Measurements from ENCODE around the gene PFN1.

PFN1 gene

GRCh38 chr17:4974115-4974670 lies 25.9 kb upstream of the PFN1 start:
- no peak for DNase-seq
- Histone ChIP-seq H3K36me3 (ENCODE audit: control insufficient read depth, insufficient read depth, low read length) (no peaks in the 10 kb centered on the region), H3K4me2 (ENCODE audit: low read length) (no peak overlapping the region)

DNA sequence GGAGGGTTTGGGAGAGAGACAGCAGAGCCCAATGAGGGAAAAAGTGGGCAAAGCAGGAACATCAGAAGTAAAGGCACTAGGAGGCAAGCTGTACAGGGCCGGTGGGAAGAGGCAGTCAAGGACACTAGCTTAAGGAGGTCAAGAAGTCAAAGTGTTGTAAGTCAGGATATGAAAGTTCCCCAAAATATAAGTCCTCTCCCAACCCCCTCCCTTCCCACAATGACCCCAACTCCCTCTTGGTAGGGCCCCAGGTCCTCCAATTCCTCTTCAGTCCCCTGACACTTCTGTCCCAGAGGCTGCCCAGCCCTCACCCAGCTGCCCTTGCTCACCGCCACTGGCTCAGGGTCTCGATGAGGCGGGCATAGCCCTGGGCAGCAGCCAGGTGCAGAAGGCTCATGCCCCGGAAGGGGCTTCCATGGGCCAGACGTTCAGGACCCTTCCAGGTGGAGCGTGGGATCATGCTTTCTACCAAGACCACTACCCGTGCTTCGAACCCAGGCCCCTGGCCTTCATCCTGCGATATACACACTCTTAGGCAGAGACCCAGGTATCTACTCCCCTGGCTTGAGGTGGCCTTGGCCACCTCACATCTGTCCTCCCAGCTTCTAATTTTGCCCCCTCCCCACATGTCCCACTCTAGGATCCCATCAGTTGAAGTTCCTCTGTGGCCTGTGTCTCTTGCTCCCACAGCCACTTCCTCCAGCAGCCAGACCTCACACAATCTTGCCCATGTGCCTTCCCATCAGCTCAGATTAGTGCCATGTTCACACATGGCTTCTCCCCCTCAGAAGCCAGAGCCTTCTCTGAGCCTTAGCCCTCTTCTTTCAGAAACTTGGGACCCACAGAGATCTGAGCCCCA lies 25.2 kb upstream of the PFN1 start:
- Histone ChIP-seq H3K27ac (ENCODE audit: low read depth, low read length) (no peak overlapping the region), H3K23ac (ENCODE audit: low read length) (no peak overlapping the region), H3K36me3 (ENCODE audit: control insufficient read depth, insufficient read depth, low read length) (no peaks in the 10 kb centered on the region), H2BK15ac (replicated peaks; ENCODE audit: low read depth) (no peak overlapping the region), H3K4me1 (ENCODE audit: control insufficient read depth, low read depth, low read length) (peaks cover 2% of the 10 kb centered on the region), H3K4me2 (ENCODE audit: low read length) (no peak overlapping the region), H3K4ac (ENCODE audit: low read depth, low read length) (no peak overlapping the region), H4K8ac (ENCODE audit: low read depth, low read length) (no peak overlapping the region), H3K56ac (ENCODE audit: low read length) (no peak overlapping the region), H3K18ac (ENCODE audit: low read length) (no peak overlapping the region), H3K79me1 (ENCODE audit: low read length) (peaks cover 6% of the 10 kb centered on the region), H2BK5ac (ENCODE audit: low read length) (no peak overlapping the region), H2AK5ac (ENCODE audit: low read length) (no peak overlapping the region), H3K79me2 (ENCODE audit: control insufficient read depth, insufficient read depth, low read length) (peaks cover 3% of the 10 kb centered on the region), H2BK120ac (ENCODE audit: low read depth, low read length) (no peak overlapping the region), H3K9ac (ENCODE audit: low read length) (no peak overlapping the region), H4K5ac (ENCODE audit: low read length) (no peak overlapping the region), H3K4me3 (ENCODE audit: low read length) (no peak overlapping the region), H3K27me3 (ENCODE audit: insufficient read depth, low read length, poor library complexity) (no peaks in the 10 kb centered on the region)
- DNase-seq = no peak
- no CpG with 5 or more reads among the region's 10 CpGs for WGBS (ENCODE audit: extremely low coverage, insufficient coverage, low lambda C conversion rate)

More at GRCh38 chr17:4974115-4974670, 25.9 kb upstream of the PFN1 start:
- H3K56ac ChIP-seq (ENCODE audit: low read length) = no peak overlapping the region
- no peak overlapping the region for H3K9ac ChIP-seq (ENCODE audit: low read length)
- no peak overlapping the region for H3K23ac ChIP-seq (ENCODE audit: low read length)
- no peak overlapping the region for H3K4me3 ChIP-seq (ENCODE audit: low read length)
- peaks cover 2% of the 10 kb centered on the region for H3K4me1 ChIP-seq (ENCODE audit: control insufficient read depth, low read depth, low read length)
- H2BK15ac ChIP-seq (replicated peaks; ENCODE audit: low read depth) = no peak overlapping the region
- peaks cover 3% of the 10 kb centered on the region for H3K79me1 ChIP-seq (ENCODE audit: low read length)
- H2AK5ac ChIP-seq (ENCODE audit: low read length) = no peak overlapping the region
- H2BK120ac ChIP-seq (ENCODE audit: low read depth, low read length) = no peak overlapping the region
- no peak overlapping the region for H4K8ac ChIP-seq (ENCODE audit: low read depth, low read length)
- WGBS (ENCODE audit: extremely low coverage, insufficient coverage, low lambda C conversion rate) = no CpG with 5 or more reads among the region's 9 CpGs
- H2BK5ac ChIP-seq (ENCODE audit: low read length) = no peak overlapping the region
- H3K4ac ChIP-seq (ENCODE audit: low read depth, low read length) = no peak overlapping the region
- no peak overlapping the region for H4K5ac ChIP-seq (ENCODE audit: low read length)
- peaks cover 3% of the 10 kb centered on the region for H3K79me2 ChIP-seq (ENCODE audit: control insufficient read depth, insufficient read depth, low read length)
- H3K18ac ChIP-seq (ENCODE audit: low read length) = no peak overlapping the region
- no peaks in the 10 kb centered on the region for H3K27me3 ChIP-seq (ENCODE audit: insufficient read depth, low read length, poor library complexity)
- H3K27ac ChIP-seq (ENCODE audit: low read depth, low read length) = no peak overlapping the region

- H3K4me1 ChIP-seq (ENCODE audit: control insufficient read depth, low read depth, low read length) = peaks cover 2% of the 10 kb centered on the region
- no peak overlapping the region for H3K4me2 ChIP-seq (ENCODE audit: low read length)
- no peak overlapping the region for H4K8ac ChIP-seq (ENCODE audit: low read depth, low read length)
- H3K27me3 ChIP-seq (ENCODE audit: insufficient read depth, low read length, poor library complexity) = no peaks in the 10 kb centered on the region
- H2BK5ac ChIP-seq (ENCODE audit: low read length) = no peak overlapping the region
- H4K5ac ChIP-seq (ENCODE audit: low read length) = no peak overlapping the region
- H2BK120ac ChIP-seq (ENCODE audit: low read depth, low read length) = no peak overlapping the region
- no peak overlapping the region for H3K23ac ChIP-seq (ENCODE audit: low read length)
- H3K4ac ChIP-seq (ENCODE audit: low read depth, low read length) = no peak overlapping the region
- H3K36me3 ChIP-seq (ENCODE audit: control insufficient read depth, insufficient read depth, low read length) = no peaks in the 10 kb centered on the region
- H3K18ac ChIP-seq (ENCODE audit: low read length) = no peak overlapping the region
- peak overlapping the region; percentile 10 for H3K56ac ChIP-seq (ENCODE audit: low read length)
- no peak overlapping the region for H2BK15ac ChIP-seq (replicated peaks; ENCODE audit: low read depth)
- no peak overlapping the region for H3K27ac ChIP-seq (ENCODE audit: low read depth, low read length)
- H2AK5ac ChIP-seq (ENCODE audit: low read length) = no peak overlapping the region
- no peak overlapping the region for H3K9ac ChIP-seq (ENCODE audit: low read length)
- H3K79me1 ChIP-seq (ENCODE audit: low read length) = peaks cover 6% of the 10 kb centered on the region
- WGBS (ENCODE audit: extremely low coverage, insufficient coverage, low lambda C conversion rate) = no CpG with 5 or more reads among the region's 12 CpGs
- H3K79me2 ChIP-seq (ENCODE audit: control insufficient read depth, insufficient read depth, low read length) = peaks cover 3% of the 10 kb centered on the region
- DNase-seq = no peak
- no peak overlapping the region for H3K4me3 ChIP-seq (ENCODE audit: low read length)
Measured at GRCh38 chr17:4972752-4973151, 24.4 kb upstream of the PFN1 start.

- Histone ChIP-seq H3K4me3 (ENCODE audit: low read length) (no peak overlapping the region), H2AK5ac (ENCODE audit: low read length) (no peak overlapping the region), H3K23ac (ENCODE audit: low read length) (no peak overlapping the region), H3K56ac (ENCODE audit: low read length) (peak overlapping the region; percentile 10), H3K9ac (ENCODE audit: low read length) (no peak overlapping the region), H3K4ac (ENCODE audit: low read depth, low read length) (no peak overlapping the region), H3K27ac (ENCODE audit: low read depth, low read length) (no peak overlapping the region), H2BK5ac (ENCODE audit: low read length) (no peak overlapping the region), H3K79me1 (ENCODE audit: low read length) (peaks cover 6% of the 10 kb centered on the region), H3K36me3 (ENCODE audit: control insufficient read depth, insufficient read depth, low read length) (no peaks in the 10 kb centered on the region), H2BK15ac (replicated peaks; ENCODE audit: low read depth) (no peak overlapping the region), H3K4me2 (ENCODE audit: low read length) (no peak overlapping the region), H3K27me3 (ENCODE audit: insufficient read depth, low read length, poor library complexity) (no peaks in the 10 kb centered on the region), H3K79me2 (ENCODE audit: control insufficient read depth, insufficient read depth, low read length) (peaks cover 3% of the 10 kb centered on the region), H4K8ac (ENCODE audit: low read depth, low read length) (no peak overlapping the region), H4K5ac (ENCODE audit: low read length) (no peak overlapping the region), H2BK120ac (ENCODE audit: low read depth, low read length) (no peak overlapping the region), H3K18ac (ENCODE audit: low read length) (no peak overlapping the region), H3K4me1 (ENCODE audit: control insufficient read depth, low read depth, low read length) (peaks cover 2% of the 10 kb centered on the region)
- DNase-seq = no peak
- WGBS (ENCODE audit: extremely low coverage, insufficient coverage, low lambda C conversion rate) = no CpG with 5 or more reads among the region's 12 CpGs
Measured at GRCh38 chr17:4972322-4972721, 24.0 kb upstream of the PFN1 start.

DNA sequence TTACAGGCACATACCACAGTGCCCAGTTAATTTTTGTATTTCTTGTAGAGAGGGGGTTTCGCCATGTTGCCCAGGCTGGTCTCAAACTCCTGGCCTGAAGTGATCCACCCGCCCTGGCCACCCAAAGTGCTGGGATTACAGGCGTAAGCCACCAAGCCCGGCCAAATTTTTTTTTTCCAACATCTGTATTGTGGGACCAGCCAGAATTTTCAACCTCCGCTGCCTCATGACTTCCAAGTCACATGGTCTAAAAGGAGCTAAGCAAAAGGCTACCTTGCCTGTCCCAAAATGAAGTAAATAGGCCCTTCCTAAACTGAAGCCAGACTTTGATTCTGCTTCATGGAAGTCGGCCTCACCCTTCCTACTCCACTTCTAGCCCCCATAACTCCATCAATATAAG lies 23.5 kb upstream of the PFN1 start:
- peaks cover 6% of the 10 kb centered on the region for H3K79me1 ChIP-seq (ENCODE audit: low read length)
- H2BK5ac ChIP-seq (ENCODE audit: low read length) = no peak overlapping the region
- no peak overlapping the region for H2BK15ac ChIP-seq (replicated peaks; ENCODE audit: low read depth)
- DNase-seq = no peak
- H3K9ac ChIP-seq (ENCODE audit: low read length) = no peak overlapping the region
- H2BK120ac ChIP-seq (ENCODE audit: low read depth, low read length) = no peak overlapping the region
- peaks cover 3% of the 10 kb centered on the region for H3K79me2 ChIP-seq (ENCODE audit: control insufficient read depth, insufficient read depth, low read length)
- no CpG with 5 or more reads among the region's 6 CpGs for WGBS (ENCODE audit: extremely low coverage, insufficient coverage, low lambda C conversion rate)
- no peaks in the 10 kb centered on the region for H3K27me3 ChIP-seq (ENCODE audit: insufficient read depth, low read length, poor library complexity)
- no peak overlapping the region for H3K27ac ChIP-seq (ENCODE audit: low read depth, low read length)
- no peak overlapping the region for H3K4ac ChIP-seq (ENCODE audit: low read depth, low read length)
- H3K36me3 ChIP-seq (ENCODE audit: control insufficient read depth, insufficient read depth, low read length) = no peaks in the 10 kb centered on the region
- no peak overlapping the region for H3K18ac ChIP-seq (ENCODE audit: low read length)
- no peak overlapping the region for H2AK5ac ChIP-seq (ENCODE audit: low read length)
- no peak overlapping the region for H3K4me3 ChIP-seq (ENCODE audit: low read length)
- H4K8ac ChIP-seq (ENCODE audit: low read depth, low read length) = no peak overlapping the region
- no peak overlapping the region for H3K56ac ChIP-seq (ENCODE audit: low read length)
- peaks cover 2% of the 10 kb centered on the region for H3K4me1 ChIP-seq (ENCODE audit: control insufficient read depth, low read depth, low read length)
- H3K23ac ChIP-seq (ENCODE audit: low read length) = no peak overlapping the region
- no peak overlapping the region for H3K4me2 ChIP-seq (ENCODE audit: low read length)
- no peak overlapping the region for H4K5ac ChIP-seq (ENCODE audit: low read length)
